Measurements from ENCODE around the gene MAP6. TPM values are rescaled to one million over a fixed set of nuclear protein-coding genes. Genes with fewer than 3 reads are reported as not detected.

The MAP6 gene
- total and polyA plus RNA-seq, 7 donors, result 0.60 to 24.9 (median 8.7) TPM; not detected in 1

GRCh38 chr11:75543806-75544205, 125.0 kb downstream of the MAP6 start:
- no peaks in the 10 kb centered on the region for H3K27me3 ChIP-seq
- no peaks in the 10 kb centered on the region for H3K36me3 ChIP-seq
- no peak for DNase-seq
- intact Hi-C loops (cut with DNase I), result no loop called here
- 52 to 87% methylated on average over 6 of the region's 6 CpGs for WGBS, 2 donors
- H3K4me1 ChIP-seq, result peaks cover 0 to 8% (median 6%) of the 10 kb centered on the region in 4 donors
- no peak for TF ChIP-seq POLR2A (IDR thresholded peaks at IDR 0.05)
- TF ChIP-seq POLR2AphosphoS5 (IDR thresholded peaks at IDR 0.05), result no peak
- TF ChIP-seq EP300 (IDR thresholded peaks at IDR 0.05), result no peak
- no peak for TF ChIP-seq CTCF (IDR thresholded peaks at IDR 0.05)
- no peaks in the 10 kb centered on the region for H3K9me3 ChIP-seq
- H3K4me3 ChIP-seq, result no peak overlapping the region
- no peak overlapping the region for H3K27ac ChIP-seq

- H3K36me3 ChIP-seq, result no peaks in the 10 kb centered on the region
- H3K4me1 ChIP-seq, result no peaks in the 10 kb centered on the region
- DNase-seq, result no peak
- WGBS, 2 donors, result 84 to 92% methylated on average over 1 of the region's 1 CpG
- intact Hi-C loops (cut with DNase I), result no loop called here
- no peak overlapping the region for H3K4me3 ChIP-seq
- H3K27me3 ChIP-seq, result no peaks in the 10 kb centered on the region
- no peaks in the 10 kb centered on the region for H3K9me3 ChIP-seq
- H3K27ac ChIP-seq, result no peak overlapping the region
- TF ChIP-seq POLR2AphosphoS5 (IDR thresholded peaks at IDR 0.05), result no peak
- TF ChIP-seq CTCF (IDR thresholded peaks at IDR 0.05), result no peak
- no peak for TF ChIP-seq POLR2A (IDR thresholded peaks at IDR 0.05)
- TF ChIP-seq EP300 (IDR thresholded peaks at IDR 0.05), result no peak
These were observed 126.8 kb downstream of the MAP6 start for GRCh38 chr11:75542088-75542438.

GRCh38 chr11:75541193-75542087, 127.4 kb downstream of the MAP6 start:
- TF ChIP-seq POLR2AphosphoS5 (IDR thresholded peaks at IDR 0.05), result no peak
- no peak for TF ChIP-seq EP300 (IDR thresholded peaks at IDR 0.05)
- TF ChIP-seq POLR2A (IDR thresholded peaks at IDR 0.05), result no peak
- TF ChIP-seq CTCF (IDR thresholded peaks at IDR 0.05), result no peak
- WGBS, 2 donors, result 94 to 95% methylated on average over 4 of the region's 4 CpGs
- no peak for DNase-seq

GRCh38 chr11:75539459-75540334, 129.1 kb downstream of the MAP6 start:
- no peaks in the 10 kb centered on the region for H3K27me3 ChIP-seq
- H3K4me1 ChIP-seq, result no peaks in the 10 kb centered on the region
- no peak overlapping the region for H3K27ac ChIP-seq
- no peak for DNase-seq
- no peak overlapping the region for H3K4me3 ChIP-seq
- H3K36me3 ChIP-seq, result no peaks in the 10 kb centered on the region
- H3K9me3 ChIP-seq, result no peaks in the 10 kb centered on the region
- intact Hi-C loops (cut with DNase I), result loop anchor here (10.0 kb wide), 1 partner anchor 255 kb away; no protein-coding TSS in a partner anchor
- TF ChIP-seq EP300 (IDR thresholded peaks at IDR 0.05), result no peak
- TF ChIP-seq CTCF (IDR thresholded peaks at IDR 0.05), result no peak
- TF ChIP-seq POLR2A (IDR thresholded peaks at IDR 0.05), result no peak
- TF ChIP-seq POLR2AphosphoS5 (IDR thresholded peaks at IDR 0.05), result no peak
- WGBS, 2 donors, result 84 to 89% methylated on average over 9 of the region's 9 CpGs

More at GRCh38 chr11:75541193-75542087, 127.4 kb downstream of the MAP6 start:
- Histone ChIP-seq H3K27ac (no peak overlapping the region), H3K27me3 (no peaks in the 10 kb centered on the region), H3K4me3 (no peak overlapping the region), H3K4me1 (no peaks in the 10 kb centered on the region), H3K36me3 (no peaks in the 10 kb centered on the region), H3K9me3 (no peaks in the 10 kb centered on the region)
- intact Hi-C loops (cut with DNase I), result no loop called here

Data from sigmoid colon (tissue), 7 donors.